ENCODE data around the gene SIAH2.

- TF ChIP-seq, protein P1, sequence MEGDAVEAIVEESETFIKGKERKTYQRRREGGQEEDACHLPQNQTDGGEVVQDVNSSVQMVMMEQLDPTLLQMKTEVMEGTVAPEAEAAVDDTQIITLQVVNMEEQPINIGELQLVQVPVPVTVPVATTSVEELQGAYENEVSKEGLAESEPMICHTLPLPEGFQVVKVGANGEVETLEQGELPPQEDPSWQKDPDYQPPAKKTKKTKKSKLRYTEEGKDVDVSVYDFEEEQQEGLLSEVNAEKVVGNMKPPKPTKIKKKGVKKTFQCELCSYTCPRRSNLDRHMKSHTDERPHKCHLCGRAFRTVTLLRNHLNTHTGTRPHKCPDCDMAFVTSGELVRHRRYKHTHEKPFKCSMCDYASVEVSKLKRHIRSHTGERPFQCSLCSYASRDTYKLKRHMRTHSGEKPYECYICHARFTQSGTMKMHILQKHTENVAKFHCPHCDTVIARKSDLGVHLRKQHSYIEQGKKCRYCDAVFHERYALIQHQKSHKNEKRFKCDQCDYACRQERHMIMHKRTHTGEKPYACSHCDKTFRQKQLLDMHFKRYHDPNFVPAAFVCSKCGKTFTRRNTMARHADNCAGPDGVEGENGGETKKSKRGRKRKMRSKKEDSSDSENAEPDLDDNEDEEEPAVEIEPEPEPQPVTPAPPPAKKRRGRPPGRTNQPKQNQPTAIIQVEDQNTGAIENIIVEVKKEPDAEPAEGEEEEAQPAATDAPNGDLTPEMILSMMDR (IDR thresholded peaks at IDR 0.05; ENCODE audit: low read length) = no peak
- no peak for TF ChIP-seq EZH2phosphoT487 (IDR thresholded peaks at IDR 0.05; ENCODE audit: low read length)
Measured at GRCh38 chr3:150736903-150737832, 25.8 kb downstream of the SIAH2 start.

All from MM.1S (cell line).